NCI-H187 treated with DMSO at 0.1 percent for 48 hours (cell line): ENCODE measurements around the gene HNMT.
"Not testable (repeated sequence)": the region's sequence is repeated elsewhere in the genome, so short reads cannot be mapped to it uniquely, and the experiment has no call there.

ENCODE experiments used
- DNase-seq: peaks from one replicate; lab custom pipeline; 2025; lab: John Stamatoyannopoulos, UW

HNMT gene

GRCh38 chr2:138012968-138013367 is 48.7 kb downstream of the HNMT start:
- no peak for DNase-seq

GRCh38 chr2:138013639-138014038 is 49.4 kb downstream of the HNMT start:
- no peak for DNase-seq

- no peak for DNase-seq
These were observed 51.2 kb downstream of the HNMT start for GRCh38 chr2:138015494-138015893.

GRCh38 chr2:138016351-138017087 is 52.2 kb downstream of the HNMT start:
- no peak for DNase-seq

GRCh38 chr2:138017824-138018223 is 53.6 kb downstream of the HNMT start:
- no peak for DNase-seq

GRCh38 chr2:138018866-138019688 is 54.8 kb downstream of the HNMT start:
- no peak for DNase-seq

GRCh38 chr2:138020432-138020831 is 56.2 kb downstream of the HNMT start:
- DNase-seq: no peak

- DNase-seq: no peak
These were observed 56.9 kb downstream of the HNMT start for GRCh38 chr2:138021154-138021553.

GRCh38 chr2:138023298-138023697 is 59.0 kb downstream of the HNMT start:
- DNase-seq: no peak

GRCh38 chr2:138023976-138024375 is 59.7 kb downstream of the HNMT start:
- DNase-seq: no peak

GRCh38 chr2:138026111-138027020 is 62.1 kb downstream of the HNMT start:
- DNase-seq: no peak

GRCh38 chr2:138028538-138028937 is 64.3 kb downstream of the HNMT start:
- no peak for DNase-seq

- DNase-seq: no peak
These were observed 65.0 kb downstream of the HNMT start for GRCh38 chr2:138029276-138029675.

- DNase-seq: no peak
These were observed 66.2 kb downstream of the HNMT start for GRCh38 chr2:138030459-138030858.

GRCh38 chr2:138032334-138032733 is 68.1 kb downstream of the HNMT start:
- DNase-seq: no peak

GRCh38 chr2:138034536-138034935 is 70.3 kb downstream of the HNMT start:
- no peak for DNase-seq

GRCh38 chr2:138035608-138036217 is 71.4 kb downstream of the HNMT start:
- no peak for DNase-seq

GRCh38 chr2:138036522-138036921 is 72.2 kb downstream of the HNMT start:
- no peak for DNase-seq

GRCh38 chr2:138037090-138037489 is 72.8 kb downstream of the HNMT start:
- no peak for DNase-seq

- no peak for DNase-seq
These were observed 76.3 kb downstream of the HNMT start for GRCh38 chr2:138040616-138041015.

GRCh38 chr2:138042311-138042710 is 78.0 kb downstream of the HNMT start:
- no peak for DNase-seq

GRCh38 chr2:138043588-138043987 is 79.3 kb downstream of the HNMT start:
- DNase-seq: not testable (repeated sequence)
